PC-9 (cell line): ENCODE measurements around the gene UBAP2L.

Source experiments
- EZH2 ChIP-seq: fragments of 200-600 bp; sonication (generic); IDR thresholded peaks from 2 replicates; pipeline ENCODE4 v1.8.0; 2017; ENCODE audit warnings: antibody characterized with exemption, low read depth
- TF ChIP-seq, protein P1 (sequence below): fragments of 200-600 bp; sonication (generic); conservative IDR thresholded peaks from 2 replicates; pipeline ENCODE4 v1.6.1; 2017; ENCODE audit warnings: mixed run types, antibody characterized with exemption, mild to moderate bottlenecking, moderate library complexity

- TF ChIP-seq, protein P1, sequence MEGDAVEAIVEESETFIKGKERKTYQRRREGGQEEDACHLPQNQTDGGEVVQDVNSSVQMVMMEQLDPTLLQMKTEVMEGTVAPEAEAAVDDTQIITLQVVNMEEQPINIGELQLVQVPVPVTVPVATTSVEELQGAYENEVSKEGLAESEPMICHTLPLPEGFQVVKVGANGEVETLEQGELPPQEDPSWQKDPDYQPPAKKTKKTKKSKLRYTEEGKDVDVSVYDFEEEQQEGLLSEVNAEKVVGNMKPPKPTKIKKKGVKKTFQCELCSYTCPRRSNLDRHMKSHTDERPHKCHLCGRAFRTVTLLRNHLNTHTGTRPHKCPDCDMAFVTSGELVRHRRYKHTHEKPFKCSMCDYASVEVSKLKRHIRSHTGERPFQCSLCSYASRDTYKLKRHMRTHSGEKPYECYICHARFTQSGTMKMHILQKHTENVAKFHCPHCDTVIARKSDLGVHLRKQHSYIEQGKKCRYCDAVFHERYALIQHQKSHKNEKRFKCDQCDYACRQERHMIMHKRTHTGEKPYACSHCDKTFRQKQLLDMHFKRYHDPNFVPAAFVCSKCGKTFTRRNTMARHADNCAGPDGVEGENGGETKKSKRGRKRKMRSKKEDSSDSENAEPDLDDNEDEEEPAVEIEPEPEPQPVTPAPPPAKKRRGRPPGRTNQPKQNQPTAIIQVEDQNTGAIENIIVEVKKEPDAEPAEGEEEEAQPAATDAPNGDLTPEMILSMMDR: no peak
- TF ChIP-seq EZH2: no peak
Observed at GRCh38 chr1:154256686-154257085, 35.9 kb downstream of the UBAP2L start.
